K562 (cell line): ENCODE data around the gene GTF3C1. TPM values are rescaled to one million over a fixed set of nuclear protein-coding genes. Genes with fewer than 3 reads are reported as not detected.

ENCODE experiments used
- ATAC-seq: fragments of 200-7000 bp; cut with Tn5 transposase; 3 replicates; pipeline ENCODE4 v1.9.1; 2020; ENCODE audit warnings: moderate library complexity
- BruUV-seq: library from RNA; stranded (reverse); fragments of 400-500 nt; replicated peaks from 2 replicates; lab custom pipeline; 2021; lab: Mats Ljungman, UMichigan
- CTCF ChIA-PET: fragments of 300-600 bp; formaldehyde crosslinking; extraction: SDS; loops from one replicate; lab custom pipeline; 2021; ENCODE audit warnings: low intra/inter-chr PET ratio; lab: Yijun Ruan, JAX
- POLR2A ChIA-PET: fragments of 300-600, 350-650 bp; sonication (Branson Sonifier 250); formaldehyde crosslinking; extraction: SDS; loops from one replicate; lab custom pipeline; 2021; ENCODE audit warnings: antibody characterized with exemption, inconsistent platforms; lab: Yijun Ruan, JAX
- DNase-seq, 4 experiments: peaks; one replicate each; pipeline versions ENCODE4 v3.0.0 to v3.0.0-alpha.2; 2011 to 2018; ENCODE audit warnings: low spot score in 3 of 4, mixed read lengths in 3 of 4; ENCODE audit errors: extremely low read depth in 1 of 4
- FAIRE-seq: peaks from 2 replicates; lab custom pipeline; 2011; peaks lifted over from hg19 to GRCh38; lab: Jason Lieb, UNC
- H2AFZ ChIP-seq: 2 replicates; pipeline ENCODE4 v1.6.0; 2011; ENCODE audit warnings: low read depth, low read length, control low read depth, inconsistent platforms
- H3K27ac ChIP-seq: fragments of 200-600 bp; 3 replicates; pipeline ENCODE4 v1.8.0; 2011; ENCODE audit warnings: low read depth, mild to moderate bottlenecking, control low read depth, inconsistent platforms, low read length, moderate library complexity, mixed read lengths; ENCODE audit errors: extremely low read depth
- H3K27me3 ChIP-seq, 2 experiments: fragments of 300-600 bp in 1 of 2; 2 replicates in 1 of 2; 3 replicates in 1 of 2; pipeline versions ENCODE4 v1.6.0 to v1.8.0; 2011; ENCODE audit warnings: inconsistent platforms in 2 of 2, low read length in 2 of 2, mild to moderate bottlenecking in 1 of 2, mixed read lengths in 1 of 2, moderate library complexity in 1 of 2; ENCODE audit not compliant: control insufficient read depth in 2 of 2, insufficient read depth in 2 of 2
- H3K36me3 ChIP-seq: fragments of 300-600 bp; 3 replicates; pipeline ENCODE4 v1.8.0; 2011; ENCODE audit warnings: mild to moderate bottlenecking, low read length, inconsistent platforms; ENCODE audit not compliant: control insufficient read depth, insufficient read depth
- H3K4me1 ChIP-seq, 2 experiments: fragments of 200-600 bp in 1 of 2; replicated peaks in 1 of 2; 2 replicates in 1 of 2; 3 replicates in 1 of 2; pipeline versions ENCODE4 v1.5.1 to v1.8.0; 2011; ENCODE audit warnings: inconsistent platforms in 2 of 2, low read length in 2 of 2, mild to moderate bottlenecking in 1 of 2, mixed read lengths in 1 of 2, moderate library complexity in 1 of 2; ENCODE audit not compliant: control insufficient read depth in 2 of 2, insufficient read depth in 2 of 2
- H3K4me2 ChIP-seq: 2 replicates; pipeline ENCODE4 v1.6.1; 2011; ENCODE audit warnings: low read length, control low read depth, inconsistent platforms, mixed read lengths; ENCODE audit not compliant: insufficient read depth
- H3K4me3 ChIP-seq: fragments of 200-600 bp; sonication (generic), shearing (Covaris generic); 2 replicates; pipeline ENCODE4 v1.5.1; 2016; ENCODE audit warnings: control low read depth, inconsistent platforms
- H3K79me2 ChIP-seq: fragments of 200-600 bp; 3 replicates; pipeline ENCODE4 v1.8.0; 2011; ENCODE audit warnings: low read length, inconsistent platforms; ENCODE audit not compliant: control insufficient read depth, insufficient read depth
- H3K9ac ChIP-seq, 2 experiments: 2 replicates each; pipeline versions ENCODE4 v1.6.0 to v1.6.1; 2011; ENCODE audit warnings: low read depth in 2 of 2, low read length in 2 of 2, control low read depth in 1 of 2, inconsistent platforms in 1 of 2, mild to moderate bottlenecking in 1 of 2, mixed read lengths in 1 of 2; ENCODE audit not compliant: insufficient read depth in 1 of 2
- H3K9me1 ChIP-seq: one replicate; pipeline ENCODE4 v1.6.0; 2011; ENCODE audit warnings: inconsistent platforms, mild to moderate bottlenecking, low read length, moderate library complexity; ENCODE audit not compliant: control insufficient read depth, insufficient read depth
- H3K9me3 ChIP-seq: replicated peaks from 2 replicates; pipeline ENCODE4 v1.5.1; 2011; ENCODE audit warnings: low read depth, low read length, inconsistent platforms; ENCODE audit not compliant: control insufficient read depth, insufficient read depth
- H4K20me1 ChIP-seq: replicated peaks from 2 replicates; pipeline ENCODE4 v1.6.1; 2011; ENCODE audit warnings: low read length, inconsistent platforms, mixed read lengths; ENCODE audit not compliant: control insufficient read depth, insufficient read depth
- CUX1 ChIP-seq: fragments of 200-800 bp; sonication (Bioruptor generic); IDR thresholded peaks from 2 replicates; pipeline ENCODE4 v1.6.1; 2016; ENCODE audit warnings: missing genetic modification characterization, missing compliant biosample characterization
- MLX ChIP-seq, 2 experiments: fragments of 450-650 bp in 1 of 2; sonication (generic) in 1 of 2; formaldehyde crosslinking; conservative IDR thresholded peaks; 2 replicates each; pipeline versions ENCODE4 v1.4.0 to v1.8.1; 2020 to 2022; ENCODE audit warnings: mild to moderate bottlenecking in 1 of 2, missing genetic modification reagents in 1 of 2
- MXI1 ChIP-seq: IDR thresholded peaks from 2 replicates; pipeline ENCODE4 v1.6.1; 2011; ENCODE audit warnings: low read depth, mild to moderate bottlenecking, improper control_type of control experiment, low read length
- PML ChIP-seq: IDR thresholded peaks from 2 replicates; pipeline ENCODE4 v1.6.1; 2012; ENCODE audit warnings: low read length, inconsistent platforms
- PREB ChIP-seq: sonication (generic); formaldehyde crosslinking; IDR thresholded peaks from 2 replicates; pipeline ENCODE4 v1.8.1; 2023; ENCODE audit warnings: mild to moderate bottlenecking, missing genetic modification reagents
- PTTG1 ChIP-seq: fragments of 450-650 bp; IDR thresholded peaks from 2 replicates; pipeline ENCODE4 v1.6.1; 2016; ENCODE audit warnings: low read depth, mild to moderate bottlenecking, missing genetic modification characterization, missing compliant biosample characterization
- ZNF589 ChIP-seq: fragments of 200-800 bp; sonication (Bioruptor generic); IDR thresholded peaks from 2 replicates; pipeline ENCODE4 v1.6.1; 2016; ENCODE audit warnings: low read depth, missing genetic modification characterization, missing compliant biosample characterization
- WGBS: fragments of 100-300 bp; shearing (Covaris generic); methylation state at CpG from one replicate; pipeline ENCODE4 v1.1.6; 2016; ENCODE audit warnings: low coverage, mixed read lengths; ENCODE audit not compliant: insufficient coverage; ENCODE audit errors: missing lambda C conversion rate; 5-methylcytosine and 5-hydroxymethylcytosine counted together
- in situ Hi-C: fragments of 300-500 bp; cut with MboI; formaldehyde crosslinking; loops from 4 replicates; pipeline ENCODE4 v1.15.0; 2018; ENCODE audit warnings: inconsistent platforms, mixed read lengths
- intact Hi-C: fragments of 100-400 bp; cut with micrococcal nuclease; formaldehyde crosslinking; loops from 2 replicates; pipeline ENCODE4 v1.14.2; 2022
- polyA plus RNA-seq, 8 experiments: library from polyadenylated mRNA; depleted of rRNA in 4 of 8; stranded (reverse) in 5 of 8; unstranded in 3 of 8; fragments of >200 nt; fragmentation: Nextera tagmentation in 2 of 8; fragmentation: Illumina TruSeq in 1 of 8; extraction: Ambion mirVana in 2 of 8; extraction: Trizol in 1 of 8; gene quantifications; 2 replicates each; pipeline versions ENCODE4 v1.2.1 to v1.2.3, GENCODE V29; 2011 to 2014; ENCODE audit warnings: inconsistent platforms in 1 of 8, missing spikeins in 1 of 8
- total RNA-seq, 7 experiments: library from RNA; depleted of rRNA in 6 of 7; stranded (reverse); fragments of >200 nt in 6 of 7; fragmentation: Illumina TruSeq in 2 of 7; extraction: Trizol in 2 of 7; gene quantifications; 2 replicates each; pipeline versions ENCODE4 v1.2.1 to v1.2.3, GENCODE V29; 2011 to 2021; ENCODE audit warnings: low replicate concordance in 1 of 7

The GTF3C1 gene
- total and polyA plus RNA-seq, 9 of the 15 experiments (the other 6 are each of a cell fraction or from before 2014, with no cell fraction given), result 0.72 to 63.6 (median 30.9) TPM

- intact Hi-C loops (no loop called here), in situ Hi-C loops (no loop called here)
- no peaks in the 10 kb centered on the region; a peak in 1 of 5 replicates for H3K27me3 ChIP-seq
- H3K4me1 ChIP-seq, result peaks cover 0 to 3% of the 10 kb centered on the region in 2 experiments; a peak in 3 of 5 replicates
- CTCF ChIA-PET, result no interaction called here
- BruUV-seq, result no TSS peak
- peaks cover 4% of the 10 kb centered on the region for H3K9me3 ChIP-seq
- POLR2A ChIA-PET, result no interaction called here
- no peak overlapping the region for H3K4me3 ChIP-seq
- H3K4me2 ChIP-seq, result no peak overlapping the region
- H3K9ac ChIP-seq, result no peak overlapping the region
- DNase-seq, result no peak
- H3K36me3 ChIP-seq, result no peaks in the 10 kb centered on the region
- H3K27ac ChIP-seq, result no peak overlapping the region
- no peaks in the 10 kb centered on the region for H3K79me2 ChIP-seq
- H4K20me1 ChIP-seq, result no peaks in the 10 kb centered on the region
- WGBS, result 5% methylated on average over 10 of the region's 10 CpGs
- TF ChIP-seq PREB (CRISPR knock-in tag) (no peak), PTTG1 (tag) (no peak), MLX (CRISPR knock-in tag; conservative IDR thresholded peaks at IDR 0.05) (no peak), ZNF589 (no peak), CUX1 (CRISPR knock-in tag) (no peak), MXI1 (no peak), PML (no peak)
- FAIRE-seq, result no peak
- H2AFZ ChIP-seq, result no peak overlapping the region
- no peak for ATAC-seq
- no peaks in the 10 kb centered on the region for H3K9me1 ChIP-seq
Measured at GRCh38 chr16:27424772-27425498, 124.8 kb downstream of the GTF3C1 start.
